SU-DHL-6 (cell line): ENCODE data around the gene ACAT2.

Source experiments
- CTCF ChIP-seq: fragments of 200-600 bp; sonication (generic); IDR thresholded peaks from one replicate; pipeline ENCODE4 v1.5.1; 2017; ENCODE audit warnings: antibody characterized with exemption, mild to moderate bottlenecking, low read length, moderate library complexity; ENCODE audit not compliant: insufficient read depth, poor library complexity, severe bottlenecking
- EZH2phosphoT487 ChIP-seq: fragments of 200-600 bp; sonication (generic), shearing (Covaris generic); conservative IDR thresholded peaks from 2 replicates; pipeline ENCODE4 v1.6.1; 2018; ENCODE audit warnings: mild to moderate bottlenecking, antibody characterized with exemption, low read length, moderate library complexity, mixed read lengths

GRCh38 chr6:159715605-159716004 lies 46.2 kb upstream of the ACAT2 start:
- TF ChIP-seq CTCF: no peak
- TF ChIP-seq EZH2phosphoT487: no peak
